B cell (primary cell): Measurements from ENCODE around the gene IPO8. TPM values are rescaled to one million over a fixed set of nuclear protein-coding genes. Genes with fewer than 3 reads are reported as not detected.

Experiments
- ATAC-seq: fragments of 200-7000 bp; cut with Tn5 transposase; one replicate; pipeline ENCODE4 v1.10.0; 2021; ENCODE audit warnings: low read depth, mild to moderate bottlenecking, moderate number of reproducible peaks, moderate library complexity
- CTCF ChIA-PET: fragments of 350-600 bp; sonication (Branson Sonifier 250); formaldehyde crosslinking; loops from one replicate; lab custom pipeline; 2021; ENCODE audit warnings: antibody characterized with exemption, inconsistent platforms; lab: Charles Lee
- POLR2A ChIA-PET: fragments of 350-600 bp; sonication (Branson Sonifier 250); formaldehyde crosslinking; loops from one replicate; lab custom pipeline; 2021; ENCODE audit warnings: antibody characterized with exemption; lab: Charles Lee
- DNase-seq: peaks from one replicate; pipeline ENCODE4 v3.0.0; 2013
- H2AFZ ChIP-seq: 2 replicates; pipeline ENCODE4 v1.6.1; 2012; ENCODE audit warnings: mild to moderate bottlenecking, low read depth, low read length; ENCODE audit not compliant: insufficient read depth, poor library complexity, severe bottlenecking
- H3K27ac ChIP-seq, 2 donors: 1 replicate in 1 of 2; 2 replicates in 1 of 2; pipeline ENCODE4 v1.5.1; 2012 to 2013; ENCODE audit warnings: low read length in 2 of 2, mild to moderate bottlenecking in 2 of 2, moderate library complexity in 1 of 2
- H3K27me3 ChIP-seq, 4 experiments: fragments of 200-600 bp in 1 of 4; sonication (generic) in 1 of 4; replicated peaks in 1 of 4; 1 replicate in 2 of 4; 2 replicates in 2 of 4; pipeline versions ENCODE4 v1.6.1 to v1.7.0; 2013 to 2016; ENCODE audit warnings: low read length in 3 of 4, mild to moderate bottlenecking in 2 of 4, mixed read lengths in 1 of 4, moderate library complexity in 1 of 4; ENCODE audit not compliant: insufficient read depth in 4 of 4, control insufficient read depth in 3 of 4; ENCODE audit errors: control extremely low read depth in 1 of 4
- H3K36me3 ChIP-seq, 2 experiments: replicated peaks in 1 of 2; 1 replicate in 1 of 2; 2 replicates in 1 of 2; pipeline versions ENCODE4 v1.6.1 to v1.7.1; 2013; ENCODE audit warnings: low read length in 1 of 2; ENCODE audit not compliant: insufficient read depth in 2 of 2, control insufficient read depth in 1 of 2; ENCODE audit errors: control extremely low read depth in 1 of 2, extremely low read depth in 1 of 2
- H3K4me1 ChIP-seq, 2 donors: fragments of 200-600 bp in 1 of 2; sonication (generic) in 1 of 2; 1 replicate in 1 of 2; 2 replicates in 1 of 2; pipeline versions ENCODE4 v1.5.1 to v1.6.1; 2013 to 2017; ENCODE audit warnings: low read length in 2 of 2; ENCODE audit not compliant: control insufficient read depth in 2 of 2, insufficient read depth in 2 of 2
- H3K4me2 ChIP-seq: replicated peaks from 2 replicates; pipeline ENCODE3; 2012; ENCODE audit warnings: mild to moderate bottlenecking, low read depth, low read length; ENCODE audit not compliant: poor library complexity, severe bottlenecking
- H3K4me3 ChIP-seq, 5 experiments: fragments of 200-600 bp in 1 of 5; sonication (generic) in 1 of 5; 1 replicate in 3 of 5; 2 replicates in 2 of 5; pipeline versions ENCODE4 v1.5.1 to v1.7.0; 2011 to 2016; ENCODE audit warnings: low read length in 4 of 5, mild to moderate bottlenecking in 4 of 5, low read depth in 2 of 5, control low read depth in 1 of 5, moderate library complexity in 1 of 5; ENCODE audit not compliant: insufficient read depth in 1 of 5; ENCODE audit errors: control extremely low read depth in 1 of 5, extremely low read depth in 1 of 5
- H3K79me2 ChIP-seq: fragments of 200-600 bp; sonication (generic); one replicate; pipeline ENCODE4 v1.6.0; 2016; ENCODE audit warnings: low read length; ENCODE audit not compliant: control insufficient read depth, insufficient read depth
- H3K9ac ChIP-seq: fragments of 200-600 bp; sonication (generic); 2 replicates; pipeline ENCODE4 v1.6.1; 2017; ENCODE audit warnings: mild to moderate bottlenecking, low read length, moderate library complexity
- H3K9me3 ChIP-seq, 3 donors: one replicate each; pipeline versions ENCODE4 v1.6.1 to v1.7.1; 2013; ENCODE audit warnings: low read length in 2 of 3; ENCODE audit not compliant: control insufficient read depth in 2 of 3, insufficient read depth in 1 of 3; ENCODE audit errors: control extremely low read depth in 1 of 3
- H4K20me1 ChIP-seq: 2 replicates; pipeline ENCODE4 v1.6.0; 2012; ENCODE audit warnings: mild to moderate bottlenecking, low read length; ENCODE audit not compliant: insufficient read depth, control insufficient read depth, poor library complexity, severe bottlenecking
- H3K27ac Mint-ChIP-seq: one replicate; pipeline ENCODE4 v1.8.0; 2021; ENCODE audit warnings: mixed read lengths
- H3K27me3 Mint-ChIP-seq: one replicate; pipeline ENCODE4 v1.8.0; 2021; ENCODE audit warnings: mixed read lengths
- H3K4me1 Mint-ChIP-seq: one replicate; pipeline ENCODE4 v1.8.0; 2021; ENCODE audit warnings: mixed read lengths
- H3K4me3 Mint-ChIP-seq: one replicate; pipeline ENCODE4 v1.8.0; 2021; ENCODE audit warnings: mixed read lengths
- H3K9me3 Mint-ChIP-seq: one replicate; pipeline ENCODE4 v1.8.0; 2022; ENCODE audit warnings: mixed read lengths; ENCODE audit not compliant: insufficient read depth
- EZH2 ChIP-seq: IDR thresholded peaks from 2 replicates; pipeline ENCODE4 v1.6.1; 2012; ENCODE audit warnings: borderline replicate concordance, low read depth, mild to moderate bottlenecking, moderate library complexity, low read length; ENCODE audit not compliant: insufficient read depth, poor library complexity, severe bottlenecking
- WGBS: methylation state at CpG from one replicate; pipeline ENCODE4 v1.1.5; 2013; ENCODE audit warnings: missing lambda C conversion rate; ENCODE audit not compliant: insufficient coverage; 5-methylcytosine and 5-hydroxymethylcytosine counted together
- intact Hi-C: fragments of 100-400 bp; cut with micrococcal nuclease; formaldehyde crosslinking; loops from one replicate; pipeline ENCODE4 v1.10.0; 2022
- polyA plus RNA-seq: library from polyadenylated mRNA; depleted of rRNA; stranded (reverse); fragments of >200 nt; gene quantifications from 2 replicates; pipeline ENCODE4 v1.2.3, GENCODE V29; 2012
- total RNA-seq, 2 donors: library from RNA; stranded (reverse); fragments of 120-200 nt in 1 of 2; gene quantifications; 1 replicate in 1 of 2; 2 replicates in 1 of 2; pipeline versions ENCODE4 v1.2.3 to v1.2.4, GENCODE V29; 2013 to 2022
- TF ChIP-seq, protein P1 (sequence below): fragments of 200-600 bp; IDR thresholded peaks from one replicate; pipeline ENCODE4 v1.8.0; 2022; ENCODE audit warnings: antibody characterized with exemption, mild to moderate bottlenecking

The IPO8 gene
- total and polyA plus RNA-seq, 2 donors (not counting 1 experiment from before 2014, with no cell fraction given), result 7.5 to 58.1 TPM

DNA sequence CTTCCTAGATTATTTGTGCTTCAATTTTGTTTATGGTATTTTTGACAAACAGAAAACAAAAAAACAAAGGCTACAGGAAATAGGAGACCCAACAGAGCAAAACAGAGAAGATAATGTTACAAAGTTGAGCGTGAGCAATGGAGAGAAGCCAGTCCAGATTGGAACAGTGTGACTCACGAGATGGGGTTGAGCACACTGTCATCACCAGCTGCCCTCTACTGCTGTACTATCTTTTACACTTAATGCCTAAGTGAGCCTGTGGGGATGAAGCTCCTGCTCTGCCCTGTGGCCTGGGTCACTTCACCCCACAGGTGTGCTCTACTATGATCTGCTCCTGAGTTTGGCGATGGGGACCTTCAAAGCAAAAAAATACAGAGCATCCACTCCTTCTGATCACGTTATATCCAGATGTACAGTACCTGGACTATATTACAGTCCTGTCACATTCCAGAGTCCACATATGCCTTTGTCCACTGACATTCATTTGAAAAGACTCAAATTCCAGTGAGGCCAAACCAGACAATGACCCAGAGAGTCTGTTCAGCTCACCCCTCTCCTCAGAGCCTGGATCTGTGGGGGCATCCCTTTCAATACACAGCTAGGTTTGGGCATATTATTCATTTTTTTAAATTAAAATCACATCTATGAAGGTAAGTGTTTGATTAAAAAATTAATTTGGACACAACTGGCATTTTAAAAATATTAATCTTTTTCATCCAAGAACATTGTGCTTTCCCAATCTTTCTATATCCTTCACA lies 4.4 kb downstream of the IPO8 start:
- POLR2A ChIA-PET, result no interaction called here
- no peak for ATAC-seq
- TF ChIP-seq EZH2, result no peak
- H3K9me3 Mint-ChIP-seq, result no peaks in the 10 kb centered on the region
- Histone ChIP-seq H3K9me3 (no peaks in the 10 kb centered on the region), H3K79me2 (peaks cover 65% of the 10 kb centered on the region), H3K4me2 (no peak overlapping the region), H3K9ac (no peak overlapping the region), H3K27ac (no peak overlapping the region), H3K4me3 (no peak overlapping the region), H2AFZ (no peak overlapping the region), H3K27me3 (no peaks in the 10 kb centered on the region), H4K20me1 (peaks cover 18% of the 10 kb centered on the region), H3K36me3 (peaks cover 0 to 4% of the 10 kb centered on the region in 2 experiments), H3K4me1 (peaks cover 23 to 24% of the 10 kb centered on the region in 2 donors)
- H3K4me1 Mint-ChIP-seq, result peaks cover 47% of the 10 kb centered on the region
- H3K4me3 Mint-ChIP-seq, result no peak overlapping the region
- DNase-seq, result no peak
- WGBS, result 93% methylated on average over 4 of the region's 4 CpGs
- CTCF ChIA-PET, result no interaction called here
- H3K27ac Mint-ChIP-seq, result no peak overlapping the region
- H3K27me3 Mint-ChIP-seq, result no peaks in the 10 kb centered on the region
- intact Hi-C loops, result loop anchor here (10.0 kb wide), 1 partner anchor 1764 kb away; no protein-coding TSS in a partner anchor

DNA sequence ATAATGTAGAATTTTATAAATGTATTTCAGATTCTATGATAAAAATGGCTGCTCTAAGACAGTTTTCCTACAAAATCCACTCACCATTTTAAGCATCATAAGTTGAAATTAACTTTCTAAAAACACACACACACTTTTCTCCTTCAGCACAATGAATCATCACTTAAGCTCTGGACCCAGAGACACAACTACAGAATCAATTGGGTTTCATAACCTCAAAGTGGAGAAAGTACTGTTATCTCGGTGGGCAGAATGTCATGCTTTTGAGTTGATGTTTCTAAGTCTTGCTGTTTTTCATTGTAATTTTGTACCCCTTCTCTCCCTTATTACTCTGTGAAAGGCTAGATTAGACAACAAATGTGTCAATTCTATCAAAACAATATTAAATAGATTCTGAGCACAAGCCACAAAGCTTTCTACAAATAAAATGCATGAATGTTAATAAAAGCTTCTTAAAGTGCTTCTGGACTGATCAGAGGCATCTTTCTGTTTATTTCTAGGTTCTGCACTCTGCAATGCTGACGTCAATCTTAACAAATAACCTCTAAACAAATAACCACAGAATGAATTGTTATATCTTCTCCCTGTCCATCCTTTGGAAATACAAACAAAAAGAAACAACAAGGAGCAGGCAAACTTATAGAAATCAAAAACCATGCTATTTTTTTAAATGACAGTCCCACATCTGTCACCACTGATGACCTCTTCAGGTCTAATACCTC lies 8.2 kb downstream of the IPO8 start:
- no CpG with 5 or more reads among the region's 2 CpGs for WGBS
- ChIA-PET POLR2A (no interaction called here), CTCF (no interaction called here)
- H3K27ac Mint-ChIP-seq, result no peak overlapping the region
- intact Hi-C loops, result no loop called here
- no peaks in the 10 kb centered on the region for H3K4me1 ChIP-seq
- H4K20me1 ChIP-seq, result peaks cover 13% of the 10 kb centered on the region
- H3K79me2 ChIP-seq, result peaks cover 27% of the 10 kb centered on the region
- TF ChIP-seq EZH2, result no peak
- TF ChIP-seq, protein P1, sequence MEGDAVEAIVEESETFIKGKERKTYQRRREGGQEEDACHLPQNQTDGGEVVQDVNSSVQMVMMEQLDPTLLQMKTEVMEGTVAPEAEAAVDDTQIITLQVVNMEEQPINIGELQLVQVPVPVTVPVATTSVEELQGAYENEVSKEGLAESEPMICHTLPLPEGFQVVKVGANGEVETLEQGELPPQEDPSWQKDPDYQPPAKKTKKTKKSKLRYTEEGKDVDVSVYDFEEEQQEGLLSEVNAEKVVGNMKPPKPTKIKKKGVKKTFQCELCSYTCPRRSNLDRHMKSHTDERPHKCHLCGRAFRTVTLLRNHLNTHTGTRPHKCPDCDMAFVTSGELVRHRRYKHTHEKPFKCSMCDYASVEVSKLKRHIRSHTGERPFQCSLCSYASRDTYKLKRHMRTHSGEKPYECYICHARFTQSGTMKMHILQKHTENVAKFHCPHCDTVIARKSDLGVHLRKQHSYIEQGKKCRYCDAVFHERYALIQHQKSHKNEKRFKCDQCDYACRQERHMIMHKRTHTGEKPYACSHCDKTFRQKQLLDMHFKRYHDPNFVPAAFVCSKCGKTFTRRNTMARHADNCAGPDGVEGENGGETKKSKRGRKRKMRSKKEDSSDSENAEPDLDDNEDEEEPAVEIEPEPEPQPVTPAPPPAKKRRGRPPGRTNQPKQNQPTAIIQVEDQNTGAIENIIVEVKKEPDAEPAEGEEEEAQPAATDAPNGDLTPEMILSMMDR, result no peak
- no peaks in the 10 kb centered on the region for H3K9me3 ChIP-seq
- H3K4me3 Mint-ChIP-seq, result no peak overlapping the region
- H3K27me3 Mint-ChIP-seq, result no peaks in the 10 kb centered on the region
- H3K9ac ChIP-seq, result no peak overlapping the region
- no peak overlapping the region for H3K4me3 ChIP-seq
- no peak overlapping the region for H3K4me2 ChIP-seq
- H3K27ac ChIP-seq, result no peak overlapping the region
- DNase-seq, result no peak
- no peak overlapping the region for H2AFZ ChIP-seq
- no peaks in the 10 kb centered on the region for H3K9me3 Mint-ChIP-seq
- ATAC-seq, result no peak
- H3K27me3 ChIP-seq, result no peaks in the 10 kb centered on the region
- peaks cover 0 to 4% of the 10 kb centered on the region in 2 experiments for H3K36me3 ChIP-seq
- H3K4me1 Mint-ChIP-seq, result peaks cover 14% of the 10 kb centered on the region
